GM12874 (cell line): ENCODE results near the gene BCL2.

Experiments
- TF ChIP-seq, protein P1 (sequence below): IDR thresholded peaks from 2 replicates; pipeline ENCODE4 v1.5.1; 2011; ENCODE audit warnings: low read depth, mild to moderate bottlenecking, control low read depth, low read length, moderate library complexity; ENCODE audit not compliant: insufficient read depth

The BCL2 gene

DNA sequence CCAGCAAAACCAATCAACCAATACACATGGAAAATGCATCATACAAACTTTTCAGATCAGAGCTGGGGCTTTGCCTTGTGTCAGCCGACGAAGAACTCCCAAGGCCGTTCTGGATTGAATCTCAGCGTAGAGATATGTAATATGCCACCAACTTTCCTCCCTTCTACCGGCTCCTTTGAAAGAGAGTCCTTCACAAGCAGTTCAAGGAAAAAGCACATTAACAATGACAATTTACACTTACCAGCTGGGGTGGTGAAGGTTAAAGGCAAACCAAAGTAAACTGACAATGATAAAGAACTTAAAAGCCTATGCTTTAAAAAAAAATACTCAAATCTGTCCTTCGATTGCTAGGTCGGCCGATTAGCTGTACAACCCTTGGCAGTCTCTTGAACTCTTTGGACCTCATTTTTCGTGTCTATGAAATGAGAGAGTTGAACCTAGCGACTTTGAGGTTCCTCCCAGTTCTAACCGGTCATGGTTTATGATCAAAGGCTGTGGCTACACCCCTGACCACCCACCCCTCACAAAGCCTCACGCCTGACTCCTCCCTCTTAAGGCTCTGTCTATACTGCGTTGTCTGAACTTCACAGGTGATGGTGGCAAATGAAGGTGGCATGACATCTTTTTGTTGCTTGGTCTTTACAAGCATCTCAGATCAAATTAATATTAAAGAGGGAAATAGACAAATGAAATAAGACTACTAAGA is 46.2 kb downstream of the BCL2 start:
- TF ChIP-seq, protein P1, sequence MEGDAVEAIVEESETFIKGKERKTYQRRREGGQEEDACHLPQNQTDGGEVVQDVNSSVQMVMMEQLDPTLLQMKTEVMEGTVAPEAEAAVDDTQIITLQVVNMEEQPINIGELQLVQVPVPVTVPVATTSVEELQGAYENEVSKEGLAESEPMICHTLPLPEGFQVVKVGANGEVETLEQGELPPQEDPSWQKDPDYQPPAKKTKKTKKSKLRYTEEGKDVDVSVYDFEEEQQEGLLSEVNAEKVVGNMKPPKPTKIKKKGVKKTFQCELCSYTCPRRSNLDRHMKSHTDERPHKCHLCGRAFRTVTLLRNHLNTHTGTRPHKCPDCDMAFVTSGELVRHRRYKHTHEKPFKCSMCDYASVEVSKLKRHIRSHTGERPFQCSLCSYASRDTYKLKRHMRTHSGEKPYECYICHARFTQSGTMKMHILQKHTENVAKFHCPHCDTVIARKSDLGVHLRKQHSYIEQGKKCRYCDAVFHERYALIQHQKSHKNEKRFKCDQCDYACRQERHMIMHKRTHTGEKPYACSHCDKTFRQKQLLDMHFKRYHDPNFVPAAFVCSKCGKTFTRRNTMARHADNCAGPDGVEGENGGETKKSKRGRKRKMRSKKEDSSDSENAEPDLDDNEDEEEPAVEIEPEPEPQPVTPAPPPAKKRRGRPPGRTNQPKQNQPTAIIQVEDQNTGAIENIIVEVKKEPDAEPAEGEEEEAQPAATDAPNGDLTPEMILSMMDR = no peak

DNA sequence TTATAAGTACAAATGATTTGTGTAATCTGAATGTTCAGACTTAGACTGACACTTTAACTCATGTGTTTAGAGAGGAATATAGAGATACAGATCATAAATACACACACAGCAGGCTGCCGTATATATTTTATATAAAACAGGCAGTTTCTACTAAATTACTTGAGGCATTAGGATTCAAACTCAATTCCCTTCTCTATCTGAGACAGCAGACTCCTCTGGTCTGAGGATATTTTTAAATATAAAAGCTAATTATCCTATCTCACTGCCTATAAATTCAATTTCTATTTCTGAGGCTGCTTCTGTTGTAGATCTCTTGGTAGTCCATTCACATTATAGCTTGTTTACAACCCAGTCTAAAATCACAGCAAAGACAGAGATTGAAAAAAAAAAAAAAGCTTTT is 46.9 kb downstream of the BCL2 start:
- TF ChIP-seq, protein P1 = no peak

DNA sequence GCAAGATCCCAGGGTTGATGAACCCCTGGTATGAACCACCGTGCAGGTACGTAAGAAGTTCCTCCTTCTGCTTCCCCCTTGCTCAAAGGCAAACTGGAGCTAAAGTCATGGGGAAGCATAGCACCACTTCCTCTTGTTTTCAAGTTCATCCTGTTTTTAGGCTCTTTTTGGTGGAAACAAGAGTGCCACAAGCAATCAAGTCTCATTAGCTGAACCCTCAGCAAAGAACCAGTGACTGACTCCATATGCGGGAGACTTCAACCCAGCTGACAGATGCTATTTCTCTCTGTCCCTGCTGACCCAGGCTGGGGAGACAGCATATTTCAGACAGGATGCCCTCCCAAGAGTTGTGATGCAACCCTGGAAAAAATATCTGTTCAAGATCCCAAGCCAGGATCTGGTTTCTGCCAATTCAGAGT is 47.7 kb downstream of the BCL2 start:
- TF ChIP-seq, protein P1 = no peak

DNA sequence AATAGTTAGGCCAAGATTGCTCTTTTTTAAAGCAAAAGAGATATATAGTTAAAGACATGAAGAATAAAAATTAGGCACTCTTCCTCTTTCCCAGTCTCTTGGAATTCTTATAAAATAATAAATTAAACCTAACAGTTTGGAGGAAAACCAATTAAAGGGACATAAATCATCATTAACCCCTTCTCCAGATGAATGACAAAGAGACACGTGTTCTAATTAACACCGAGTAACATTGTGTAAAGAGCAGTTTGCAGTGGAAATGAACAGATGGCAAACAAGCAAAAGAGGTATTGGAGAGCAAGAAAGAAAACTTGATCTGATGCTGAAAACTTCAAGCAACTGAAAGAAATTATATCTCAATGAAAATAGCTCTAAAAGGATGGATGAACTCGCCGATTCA is 48.4 kb downstream of the BCL2 start:
- TF ChIP-seq, protein P1 = no peak

DNA sequence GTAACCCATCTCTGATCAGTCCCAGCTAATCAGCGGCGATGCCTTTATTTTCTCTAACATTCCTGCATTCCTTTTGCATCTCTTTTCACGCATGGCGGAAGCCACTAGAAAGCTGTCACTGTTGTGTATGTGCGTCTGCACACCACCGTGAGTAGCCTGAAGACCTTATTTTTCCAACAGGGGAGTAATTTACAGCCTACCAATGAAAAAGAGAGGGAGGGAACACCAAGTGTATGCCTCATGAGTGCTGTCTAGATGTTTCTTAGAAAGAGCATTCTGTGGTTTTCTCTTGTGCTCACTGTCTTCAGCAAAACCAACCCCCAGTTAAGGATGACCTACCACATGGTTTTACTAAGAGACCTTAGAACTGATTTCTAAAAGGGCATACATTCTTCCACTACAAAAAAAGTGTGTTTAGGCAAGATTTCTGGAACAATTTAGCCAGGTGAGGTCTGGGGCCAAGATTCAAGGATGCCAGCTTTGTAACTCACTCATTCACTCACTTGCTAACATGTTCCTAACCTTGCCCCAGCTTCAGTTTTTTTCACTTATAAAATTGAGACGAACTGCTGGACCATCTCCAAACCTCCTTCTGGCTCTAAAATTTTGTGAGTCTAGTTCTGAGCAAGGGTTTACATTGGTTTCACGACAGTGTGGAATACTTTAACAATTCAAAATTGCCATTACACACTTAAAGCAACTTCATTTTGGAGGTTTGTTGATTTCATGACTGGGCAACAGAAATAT is 51.4 kb downstream of the BCL2 start:
- TF ChIP-seq, protein P1 = no peak

DNA sequence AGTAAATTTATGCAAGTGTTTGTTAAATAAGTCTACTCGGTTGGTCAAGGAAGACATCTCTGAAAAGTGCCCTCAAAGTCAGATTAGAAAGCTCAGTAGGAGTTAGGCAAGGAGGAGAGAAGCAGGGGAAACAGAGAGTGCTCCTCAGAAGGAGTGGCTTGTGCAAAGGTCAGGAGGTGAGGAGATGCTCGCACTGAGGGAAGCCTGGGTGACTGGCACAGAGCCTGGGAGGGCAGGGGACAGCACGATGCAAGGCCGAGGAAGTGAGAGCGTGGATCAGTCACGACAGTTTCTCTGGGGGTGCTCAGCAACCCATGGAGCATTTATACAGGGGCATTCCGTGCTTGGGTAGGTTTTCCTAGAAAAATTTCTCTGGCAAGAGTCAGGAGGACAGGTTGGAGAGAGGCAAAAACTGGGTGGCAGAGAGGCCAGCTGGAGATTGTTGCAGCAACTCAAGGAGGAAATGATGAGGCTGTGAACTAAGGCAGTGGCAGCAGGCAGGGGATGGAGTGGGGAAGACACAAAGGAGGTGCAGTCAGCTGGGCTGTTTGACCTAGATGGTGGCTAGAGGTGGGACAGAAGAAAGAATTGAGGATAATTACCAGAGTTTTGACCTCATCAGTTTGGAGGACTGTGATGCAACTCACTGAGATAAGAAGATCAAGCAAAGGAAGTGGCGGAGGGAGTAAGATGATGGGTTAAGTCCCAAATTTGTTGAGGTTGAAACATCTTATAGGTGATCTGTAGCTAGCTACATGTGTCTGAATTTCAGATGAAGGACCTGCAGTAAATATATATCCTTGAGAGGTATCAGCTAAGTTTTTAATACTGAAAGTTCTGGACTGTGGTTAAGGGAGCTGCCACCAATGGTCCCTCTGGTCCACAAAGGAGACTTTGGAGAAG is 52.4 kb downstream of the BCL2 start:
- TF ChIP-seq, protein P1 = no peak

DNA sequence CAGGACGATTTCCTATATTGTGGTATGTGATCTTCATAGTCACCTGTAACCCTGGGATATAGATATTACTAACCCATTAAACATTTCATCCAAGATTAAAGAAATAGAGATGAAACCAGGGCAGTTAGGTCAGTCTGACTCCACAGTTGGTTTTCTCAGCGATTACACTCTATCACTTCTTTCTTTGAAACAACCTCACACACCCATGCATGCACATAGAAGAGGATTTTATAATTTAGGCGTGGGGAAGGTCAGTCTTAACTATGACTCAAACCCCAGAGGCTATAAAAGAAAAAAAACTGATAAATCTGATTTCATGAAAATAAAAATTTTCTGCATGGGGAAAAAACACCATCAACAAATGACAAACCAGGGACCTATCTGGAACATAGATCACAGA is 54.2 kb downstream of the BCL2 start:
- TF ChIP-seq, protein P1 = no peak
